Mesothelial cell of epicardium (in vitro differentiated cells): ENCODE data around the gene CXorf65. TPM values are rescaled to one million over a fixed set of nuclear protein-coding genes. Genes with fewer than 3 reads are reported as not detected.

Experiments used
- DNase-seq, 2 experiments: peaks; one replicate each; pipeline ENCODE4 v3.0.0; 2021; ENCODE audit warnings: low spot score in 2 of 2; ENCODE audit not compliant: unreplicated experiment in 2 of 2
- H3K27ac Mint-ChIP-seq: 2 replicates; pipeline ENCODE4 v1.8.0; 2021; ENCODE audit warnings: mixed read lengths
- H3K27me3 Mint-ChIP-seq: 2 replicates; pipeline ENCODE4 v1.8.0; 2021; ENCODE audit warnings: low read depth, mixed read lengths
- H3K36me3 Mint-ChIP-seq: 2 replicates; pipeline ENCODE4 v1.8.0; 2021; ENCODE audit warnings: mixed read lengths
- H3K4me1 Mint-ChIP-seq: 2 replicates; pipeline ENCODE4 v1.8.0; 2021; ENCODE audit warnings: mixed read lengths
- H3K4me3 Mint-ChIP-seq: 2 replicates; pipeline ENCODE4 v1.8.0; 2021; ENCODE audit warnings: mild to moderate bottlenecking, moderate library complexity, mixed read lengths
- H3K9me3 Mint-ChIP-seq: 2 replicates; pipeline ENCODE4 v1.8.0; 2021; ENCODE audit warnings: mixed read lengths
- CTCF ChIP-seq: fragments of 200-600 bp; sonication (generic); IDR thresholded peaks from one replicate; pipeline ENCODE4 v1.5.0; 2021; ENCODE audit warnings: antibody characterized with exemption; ENCODE audit not compliant: unreplicated experiment
- total RNA-seq: library from RNA; stranded (reverse); gene quantifications from 3 replicates; pipeline ENCODE4 v1.2.1, GENCODE V29; 2021

CXorf65 gene
- total RNA-seq, 1 donor from 2014 or later, result not detected

GRCh38 chrX:71105628-71106027 is 912 bp downstream of the CXorf65 start:
- no peak overlapping the region for H3K27ac Mint-ChIP-seq
- H3K36me3 Mint-ChIP-seq, result no peaks in the 10 kb centered on the region
- no peak for TF ChIP-seq CTCF
- H3K27me3 Mint-ChIP-seq, result no peaks in the 10 kb centered on the region
- peaks cover 10% of the 10 kb centered on the region for H3K9me3 Mint-ChIP-seq
- peaks cover 39% of the 10 kb centered on the region for H3K4me1 Mint-ChIP-seq
- DNase-seq, result no peak
- no peak overlapping the region for H3K4me3 Mint-ChIP-seq

- Mint-ChIP-seq H3K4me1 (peaks cover 52% of the 10 kb centered on the region), H3K27me3 (no peaks in the 10 kb centered on the region), H3K9me3 (peaks cover 8% of the 10 kb centered on the region), H3K36me3 (no peaks in the 10 kb centered on the region), H3K4me3 (peak overlapping the region; percentile 39), H3K27ac (peak overlapping the region; percentile 82)
- TF ChIP-seq CTCF, result no peak
- no peak for DNase-seq
Measured at GRCh38 chrX:71103110-71103983, 3.2 kb downstream of the CXorf65 start.

GRCh38 chrX:71102292-71102691 is 4.2 kb downstream of the CXorf65 start:
- peaks cover 8% of the 10 kb centered on the region for H3K9me3 Mint-ChIP-seq
- no peaks in the 10 kb centered on the region for H3K36me3 Mint-ChIP-seq
- DNase-seq, result no peak
- peak overlapping the region; percentile 32 for H3K27ac Mint-ChIP-seq
- peaks cover 49% of the 10 kb centered on the region for H3K4me1 Mint-ChIP-seq
- H3K4me3 Mint-ChIP-seq, result no peak overlapping the region
- TF ChIP-seq CTCF, result no peak
- no peaks in the 10 kb centered on the region for H3K27me3 Mint-ChIP-seq

GRCh38 chrX:71100581-71101505 is 5.7 kb downstream of the CXorf65 start:
- H3K36me3 Mint-ChIP-seq, result no peaks in the 10 kb centered on the region
- no peak overlapping the region for H3K27ac Mint-ChIP-seq
- TF ChIP-seq CTCF, result no peak
- H3K4me3 Mint-ChIP-seq, result no peak overlapping the region
- DNase-seq, result no peak
- peaks cover 5% of the 10 kb centered on the region for H3K9me3 Mint-ChIP-seq
- no peaks in the 10 kb centered on the region for H3K27me3 Mint-ChIP-seq
- peaks cover 50% of the 10 kb centered on the region for H3K4me1 Mint-ChIP-seq

GRCh38 chrX:71099736-71100135 is 6.8 kb downstream of the CXorf65 start:
- H3K4me1 Mint-ChIP-seq, result peaks cover 52% of the 10 kb centered on the region
- TF ChIP-seq CTCF, result no peak
- H3K4me3 Mint-ChIP-seq, result no peak overlapping the region
- H3K27me3 Mint-ChIP-seq, result no peaks in the 10 kb centered on the region
- no peak overlapping the region for H3K27ac Mint-ChIP-seq
- H3K36me3 Mint-ChIP-seq, result no peaks in the 10 kb centered on the region
- H3K9me3 Mint-ChIP-seq, result peaks cover 5% of the 10 kb centered on the region
- no peak for DNase-seq
